ENCODE measurements around the gene IGSF9.

The IGSF9 gene

GRCh38 chr1:159883134-159883533, 62.3 kb downstream of the IGSF9 start:
- peak overlapping the region; percentile 90 for H3K27ac ChIP-seq
- no peak for DNase-seq (ENCODE audit: low read depth, low spot score)

DNA sequence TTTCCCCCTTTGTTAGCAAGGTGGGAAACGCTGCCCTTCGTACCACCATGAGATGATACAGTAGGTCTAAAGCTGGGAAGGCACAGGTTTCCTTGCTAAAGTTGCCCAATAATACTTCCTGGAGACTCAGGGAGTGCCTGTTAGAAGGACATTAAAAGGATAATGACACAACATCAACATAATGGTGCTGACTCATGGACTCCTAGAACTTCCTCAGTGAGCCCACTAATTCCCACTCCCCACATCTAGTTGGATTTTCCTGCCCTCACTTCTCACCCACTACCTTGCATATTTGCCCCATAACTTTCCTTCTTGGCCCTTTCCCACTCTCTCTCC, 62.9 kb downstream of the IGSF9 start:
- H3K27ac ChIP-seq = peak overlapping the region; percentile 90

DNA sequence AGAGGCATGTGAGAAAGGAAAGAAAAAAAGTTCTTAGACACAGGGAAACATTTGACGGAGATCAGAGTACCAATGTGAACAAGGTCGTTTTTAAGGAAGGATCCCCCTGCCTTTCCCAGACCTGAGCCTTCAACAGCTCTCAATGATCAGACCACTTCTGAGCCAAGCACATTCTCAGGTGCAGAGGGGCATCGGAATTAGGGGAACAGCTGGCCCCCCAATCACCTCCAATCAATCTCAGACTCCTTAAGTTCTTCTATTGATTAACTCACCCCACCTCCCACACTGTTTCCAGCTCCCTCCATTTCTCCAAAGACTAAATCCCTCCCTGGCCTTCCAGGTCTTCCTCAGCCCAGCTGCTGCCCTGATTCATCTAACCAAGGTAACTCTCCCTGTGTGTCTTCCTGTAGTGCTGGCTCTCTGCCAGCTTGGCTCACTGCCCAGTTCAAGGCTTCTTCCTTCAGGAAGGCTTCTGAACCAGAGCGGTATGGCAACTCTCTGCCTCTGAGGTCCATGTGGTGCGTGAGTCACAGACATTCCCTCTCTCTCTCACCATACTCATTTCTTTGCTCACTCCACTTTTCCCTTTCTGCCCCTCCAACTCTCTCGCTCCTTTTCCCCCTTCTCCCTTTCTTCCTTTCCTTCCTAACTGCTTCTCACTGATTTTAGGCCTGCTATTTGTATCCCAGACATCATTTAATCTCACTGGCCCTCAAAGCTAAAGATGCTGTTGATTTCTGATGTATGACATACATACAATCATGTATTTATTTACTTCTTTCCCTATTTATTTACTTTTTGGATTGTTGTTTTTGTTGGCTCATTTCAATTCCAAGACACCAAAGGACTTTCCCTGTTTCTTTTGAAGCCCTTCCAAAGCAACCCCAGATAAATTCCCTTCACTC, 63.5 kb downstream of the IGSF9 start:
- DNase-seq (ENCODE audit: low read depth, low spot score) = peak; percentile 99
- peak overlapping the region; percentile 90 for H3K27ac ChIP-seq

More for the DNA sequence above, 62.9 kb downstream of the IGSF9 start:
- DNase-seq (ENCODE audit: low read depth, low spot score) = no peak

- DNase-seq (ENCODE audit: low read depth, low spot score) = no peak
- H3K27ac ChIP-seq = no peak overlapping the region
Observed at GRCh38 chr1:159880430-159880829, 65.0 kb downstream of the IGSF9 start.

GRCh38 chr1:159879977-159880376, 65.4 kb downstream of the IGSF9 start:
- H3K27ac ChIP-seq = no peak overlapping the region
- DNase-seq (ENCODE audit: low read depth, low spot score) = no peak

DNA sequence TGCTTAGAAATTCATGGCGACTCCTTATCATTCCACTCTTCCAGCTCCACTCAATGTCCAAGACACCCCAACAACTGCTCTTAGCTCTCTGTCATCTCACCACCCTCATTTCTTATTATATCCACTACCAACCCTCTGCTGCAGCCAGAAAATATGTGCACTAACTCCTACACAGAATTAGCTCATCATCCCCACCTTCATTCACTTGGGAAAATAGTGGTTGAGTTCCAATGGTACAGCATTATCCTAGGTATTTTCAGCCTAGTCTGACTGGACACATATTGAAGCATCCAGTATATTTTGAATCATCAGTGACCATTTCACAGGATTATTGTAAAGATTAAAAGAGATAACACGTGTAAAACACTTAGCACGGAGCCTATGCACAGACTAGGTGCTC, 66.3 kb downstream of the IGSF9 start:
- no peak overlapping the region for H3K27ac ChIP-seq
- no peak for DNase-seq (ENCODE audit: low read depth, low spot score)

DNA sequence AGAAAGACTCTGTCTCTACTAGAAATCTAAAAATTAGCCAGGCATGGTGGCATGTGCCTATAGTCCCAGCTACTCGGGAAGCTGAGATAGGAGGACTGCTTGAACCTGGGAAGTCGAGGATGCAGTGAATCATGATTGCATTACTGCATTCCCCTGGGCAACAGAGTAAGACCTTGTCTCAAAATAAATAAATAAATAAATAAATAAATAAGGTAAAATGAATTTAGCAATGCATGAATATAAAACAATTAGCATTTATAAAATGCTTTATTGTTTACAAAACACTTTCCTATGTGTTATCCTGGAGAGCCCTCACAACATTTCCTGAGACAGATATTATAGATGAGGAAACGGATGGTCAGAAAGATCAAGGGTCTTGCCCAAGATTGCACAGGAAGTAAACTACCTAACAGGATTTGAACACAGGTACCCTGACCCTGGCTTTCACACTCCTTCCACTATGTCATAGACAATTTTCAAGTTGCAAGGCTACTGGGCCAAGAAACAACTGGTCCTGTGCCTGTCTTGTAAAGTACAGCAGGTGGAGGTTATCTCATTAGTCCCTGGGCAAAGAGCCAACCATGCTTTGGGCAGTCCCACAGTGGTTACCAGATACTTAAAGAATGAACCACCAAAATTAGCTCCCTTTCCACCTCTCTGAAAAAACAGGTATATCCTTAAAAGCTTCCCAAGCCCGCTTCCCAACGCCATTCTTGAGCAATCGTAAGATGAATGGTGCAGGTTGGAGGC, 67.5 kb downstream of the IGSF9 start:
- no peak for DNase-seq (ENCODE audit: low read depth, low spot score)
- no peak overlapping the region for H3K27ac ChIP-seq
